T-cell (primary cell): Measurements from ENCODE around the gene ARAF. TPM values are rescaled to one million over a fixed set of nuclear protein-coding genes. Genes with fewer than 3 reads are reported as not detected.

Experiments
- ATAC-seq, 4 experiments: fragments of 200-7000 bp in 3 of 4; fragments of 150-1000 bp in 1 of 4; cut with Tn5 transposase; replicated peaks in 1 of 4; 1 replicate in 3 of 4; 2 replicates in 1 of 4; pipeline ENCODE4 v1.10.0; 2021; ENCODE audit warnings: moderate library complexity in 3 of 4, mild to moderate bottlenecking in 2 of 4, moderate number of reproducible peaks in 1 of 4
- CTCF ChIA-PET, 2 donors: fragments of 300-600 bp; sonication (Branson Sonifier 250); formaldehyde crosslinking; loops; one replicate each; lab custom pipeline; 2022; ENCODE audit warnings: antibody characterized with exemption in 2 of 2; lab: Charles Lee
- POLR2A ChIA-PET, 2 donors: fragments of 300-600 bp; sonication (Branson Sonifier 250); formaldehyde crosslinking; loops; one replicate each; lab custom pipeline; 2022; ENCODE audit warnings: antibody characterized with exemption in 2 of 2; lab: Charles Lee
- DNase-seq, 35 experiments: peaks; one replicate each; pipeline versions ENCODE4 v3.0.0 to v3.0.0-alpha.2; 2013 to 2023
- H3K27ac ChIP-seq: one replicate; pipeline ENCODE4 v1.5.1; 2013; ENCODE audit warnings: low read length
- H3K27me3 ChIP-seq, 2 experiments: replicated peaks in 1 of 2; 1 replicate in 1 of 2; 2 replicates in 1 of 2; pipeline versions ENCODE4 v1.6.1 to v1.7.0; 2013; ENCODE audit warnings: low read length in 1 of 2, mixed read lengths in 1 of 2; ENCODE audit not compliant: control insufficient read depth in 2 of 2, insufficient read depth in 2 of 2; ENCODE audit errors: extremely low read depth in 1 of 2
- H3K36me3 ChIP-seq, 2 donors: 1 replicate in 1 of 2; 2 replicates in 1 of 2; pipeline versions ENCODE4 v1.6.1 to v1.7.0; 2013; ENCODE audit warnings: low read length in 1 of 2; ENCODE audit not compliant: control insufficient read depth in 2 of 2, insufficient read depth in 1 of 2; ENCODE audit errors: extremely low read depth in 1 of 2
- H3K4me1 ChIP-seq, 2 experiments: 1 replicate in 1 of 2; 2 replicates in 1 of 2; pipeline versions ENCODE4 v1.6.1 to v1.7.0; 2013; ENCODE audit warnings: low read length in 2 of 2, mixed read lengths in 1 of 2; ENCODE audit not compliant: insufficient read depth in 2 of 2, control insufficient read depth in 1 of 2; ENCODE audit errors: extremely low read depth in 1 of 2
- H3K4me3 ChIP-seq, 2 donors: 1 replicate in 1 of 2; 2 replicates in 1 of 2; pipeline versions ENCODE4 v1.5.1 to v1.7.0; 2013; ENCODE audit warnings: mild to moderate bottlenecking in 2 of 2, low read length in 1 of 2, moderate library complexity in 1 of 2; ENCODE audit not compliant: control insufficient read depth in 1 of 2; ENCODE audit errors: extremely low read depth in 1 of 2
- H3K9me3 ChIP-seq: 2 replicates; pipeline ENCODE4 v1.7.0; 2013
- H3K27ac Mint-ChIP-seq, 2 donors: one replicate each; pipeline ENCODE4 v1.8.0; 2020 to 2021; ENCODE audit warnings: mild to moderate bottlenecking in 2 of 2, mixed read lengths in 2 of 2
- H3K27me3 Mint-ChIP-seq, 2 donors: one replicate each; pipeline ENCODE4 v1.8.0; 2021 to 2022; ENCODE audit warnings: mixed read lengths in 2 of 2
- H3K36me3 Mint-ChIP-seq: one replicate; pipeline ENCODE4 v1.8.0; 2021; ENCODE audit warnings: mixed read lengths
- H3K4me1 Mint-ChIP-seq, 3 donors: one replicate each; pipeline ENCODE4 v1.8.0; 2020 to 2022; ENCODE audit warnings: mixed read lengths in 3 of 3, mild to moderate bottlenecking in 1 of 3
- H3K4me3 Mint-ChIP-seq, 3 donors: one replicate each; pipeline ENCODE4 v1.8.0; 2020 to 2022; ENCODE audit warnings: mild to moderate bottlenecking in 3 of 3, mixed read lengths in 3 of 3, moderate library complexity in 3 of 3
- H3K9me3 Mint-ChIP-seq, 3 donors: one replicate each; pipeline ENCODE4 v1.8.0; 2020 to 2022; ENCODE audit warnings: mixed read lengths in 3 of 3
- WGBS: methylation state at CpG from one replicate; pipeline ENCODE4 v1.1.5; 2013; ENCODE audit warnings: missing lambda C conversion rate; ENCODE audit not compliant: insufficient coverage; 5-methylcytosine and 5-hydroxymethylcytosine counted together
- total RNA-seq, 35 experiments: library from RNA in 6 of 35; stranded (reverse) in 6 of 35; fragments of 120-200 nt in 1 of 35; gene quantifications; one replicate each; pipeline versions ENCODE4 v1.2.1 to v1.2.4 and lab custom pipeline; 2013 to 2026

ARAF gene
- total RNA-seq, 5 donors from 2014 or later (not counting 1 experiment from before 2014, with no cell fraction given): 113 to 138 (median 122) TPM

DNA sequence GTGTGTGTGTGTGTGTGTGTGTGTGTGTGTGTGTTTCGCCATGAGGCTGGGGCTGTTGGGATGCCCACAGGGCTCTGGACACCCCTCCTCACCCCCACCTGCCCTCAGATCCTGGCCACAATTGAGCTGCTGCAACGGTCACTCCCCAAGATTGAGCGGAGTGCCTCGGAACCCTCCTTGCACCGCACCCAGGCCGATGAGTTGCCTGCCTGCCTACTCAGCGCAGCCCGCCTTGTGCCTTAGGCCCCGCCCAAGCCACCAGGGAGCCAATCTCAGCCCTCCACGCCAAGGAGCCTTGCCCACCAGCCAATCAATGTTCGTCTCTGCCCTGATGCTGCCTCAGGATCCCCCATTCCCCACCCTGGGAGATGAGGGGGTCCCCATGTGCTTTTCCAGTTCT is 10.2 kb downstream of the ARAF start:
- H3K4me1 ChIP-seq: peaks cover 0 to 13% of the 10 kb centered on the region in 2 experiments
- peaks cover 0 to 18% of the 10 kb centered on the region in 2 donors for H3K27me3 Mint-ChIP-seq
- DNase-seq: no peak
- H3K27ac Mint-ChIP-seq: no peak overlapping the region
- H3K4me3 Mint-ChIP-seq: no peak overlapping the region
- H3K4me3 ChIP-seq: no peak overlapping the region
- peaks cover 0 to 9% of the 10 kb centered on the region in 2 experiments for H3K27me3 ChIP-seq
- POLR2A ChIA-PET: interaction anchor here in 1 of 2 donors (0.6 kb wide), 1 partner anchor 358 kb away, joined by 4 read pairs; no protein-coding TSS in a partner anchor
- no peak for ATAC-seq
- no peaks in the 10 kb centered on the region for H3K9me3 ChIP-seq
- WGBS: no CpG with 5 or more reads among the region's 11 CpGs
- H3K27ac ChIP-seq: no peak overlapping the region
- H3K9me3 Mint-ChIP-seq: no peaks in the 10 kb centered on the region
- CTCF ChIA-PET: no interaction called here
- peaks cover 0 to 45% of the 10 kb centered on the region in 2 donors for H3K36me3 ChIP-seq
- peaks cover 8 to 21% (median 17%) of the 10 kb centered on the region in 3 donors for H3K4me1 Mint-ChIP-seq
- peaks cover 41% of the 10 kb centered on the region for H3K36me3 Mint-ChIP-seq

DNA sequence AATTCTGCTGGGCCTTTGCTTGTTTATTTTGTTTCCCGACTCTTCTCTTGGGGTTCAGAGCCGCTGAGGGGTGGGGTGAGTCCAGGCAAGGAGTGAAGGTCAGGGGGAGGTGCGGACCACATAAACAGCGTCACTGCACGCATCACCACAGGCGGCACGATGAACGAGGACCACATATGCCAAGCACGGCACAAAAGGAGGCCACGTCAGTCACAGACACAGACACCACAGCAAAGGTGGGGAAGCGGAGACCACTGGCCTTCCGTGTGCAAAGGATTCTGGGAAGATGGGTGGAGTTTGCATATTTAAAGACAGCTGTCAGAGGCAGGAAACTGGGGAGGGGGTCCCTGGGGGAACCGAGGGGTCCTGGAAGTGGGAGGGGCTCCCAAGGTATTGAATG is 10.9 kb downstream of the ARAF start:
- Histone ChIP-seq H3K4me1 (peaks cover 0 to 13% of the 10 kb centered on the region in 2 experiments), H3K27ac (no peak overlapping the region), H3K9me3 (no peaks in the 10 kb centered on the region), H3K36me3 (peaks cover 0 to 39% of the 10 kb centered on the region in 2 donors), H3K27me3 (peaks cover 0 to 9% of the 10 kb centered on the region in 2 experiments), H3K4me3 (no peak overlapping the region)
- DNase-seq: no peak
- Mint-ChIP-seq H3K9me3 (no peaks in the 10 kb centered on the region), H3K4me3 (peak overlapping the region in 1 of 3 donors; percentile 2), H3K27me3 (peaks cover 0 to 18% of the 10 kb centered on the region in 2 donors), H3K4me1 (peaks cover 8 to 21% (median 18%) of the 10 kb centered on the region in 3 donors), H3K27ac (no peak overlapping the region), H3K36me3 (peaks cover 37% of the 10 kb centered on the region)
- WGBS: 92% methylated on average over 9 of the region's 13 CpGs
- CTCF ChIA-PET: no interaction called here
- no peak for ATAC-seq
- POLR2A ChIA-PET: interaction anchor here in 1 of 2 donors (0.6 kb wide), 1 partner anchor 190 kb away, joined by 6 read pairs; no protein-coding TSS in a partner anchor

DNA sequence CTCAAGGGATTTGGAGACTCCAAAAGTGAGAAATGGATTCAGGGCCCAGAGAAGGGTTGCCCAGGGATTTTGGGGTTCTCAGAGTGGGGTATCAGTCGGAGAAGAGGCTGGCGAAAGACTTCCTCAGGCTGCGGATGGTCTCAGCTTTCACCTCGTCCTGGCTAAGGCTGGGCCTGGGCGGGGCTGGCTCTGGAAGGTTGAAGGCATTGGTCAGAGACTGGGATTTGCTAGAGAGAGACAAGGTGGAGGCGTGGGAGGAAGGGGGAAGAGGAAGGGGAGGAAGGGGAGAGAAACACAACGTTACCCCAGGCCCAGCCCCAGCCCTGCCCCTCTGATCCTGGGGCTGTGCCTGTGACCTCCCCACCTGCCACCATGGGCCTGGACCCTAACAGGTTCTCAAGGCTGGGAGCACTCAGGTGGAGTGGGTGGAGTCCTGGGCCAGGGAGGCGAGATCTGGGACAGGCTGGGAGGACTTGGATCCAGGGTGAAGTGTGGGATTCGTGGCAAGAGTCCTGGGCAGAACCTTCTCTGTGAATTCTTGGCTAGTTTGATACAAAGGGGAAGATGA is 11.9 kb downstream of the ARAF start:
- 100% methylated on average over 5 of the region's 9 CpGs for WGBS
- DNase-seq (no peak), ATAC-seq (no peak)
- H3K27me3 Mint-ChIP-seq: peaks cover 0 to 18% of the 10 kb centered on the region in 2 donors
- H3K4me1 Mint-ChIP-seq: peaks cover 8 to 21% (median 19%) of the 10 kb centered on the region in 3 donors
- peaks cover 30% of the 10 kb centered on the region for H3K36me3 Mint-ChIP-seq
- ChIA-PET POLR2A (interaction anchor here in 1 of 2 donors (0.6 kb wide), 1 partner anchor 191 kb away, joined by 6 read pairs; no protein-coding TSS in a partner anchor), CTCF (no interaction called here)
- Histone ChIP-seq H3K36me3 (peaks cover 0 to 31% of the 10 kb centered on the region in 2 donors), H3K4me1 (peaks cover 0 to 13% of the 10 kb centered on the region in 2 experiments), H3K4me3 (no peak overlapping the region), H3K27ac (no peak overlapping the region), H3K9me3 (no peaks in the 10 kb centered on the region), H3K27me3 (peaks cover 0 to 9% of the 10 kb centered on the region in 2 experiments)
- H3K4me3 Mint-ChIP-seq: peak overlapping the region in 1 of 3 donors; percentile 11
- H3K27ac Mint-ChIP-seq: peak overlapping the region in 1 of 2 donors; percentile 61
- H3K9me3 Mint-ChIP-seq: no peaks in the 10 kb centered on the region

DNA sequence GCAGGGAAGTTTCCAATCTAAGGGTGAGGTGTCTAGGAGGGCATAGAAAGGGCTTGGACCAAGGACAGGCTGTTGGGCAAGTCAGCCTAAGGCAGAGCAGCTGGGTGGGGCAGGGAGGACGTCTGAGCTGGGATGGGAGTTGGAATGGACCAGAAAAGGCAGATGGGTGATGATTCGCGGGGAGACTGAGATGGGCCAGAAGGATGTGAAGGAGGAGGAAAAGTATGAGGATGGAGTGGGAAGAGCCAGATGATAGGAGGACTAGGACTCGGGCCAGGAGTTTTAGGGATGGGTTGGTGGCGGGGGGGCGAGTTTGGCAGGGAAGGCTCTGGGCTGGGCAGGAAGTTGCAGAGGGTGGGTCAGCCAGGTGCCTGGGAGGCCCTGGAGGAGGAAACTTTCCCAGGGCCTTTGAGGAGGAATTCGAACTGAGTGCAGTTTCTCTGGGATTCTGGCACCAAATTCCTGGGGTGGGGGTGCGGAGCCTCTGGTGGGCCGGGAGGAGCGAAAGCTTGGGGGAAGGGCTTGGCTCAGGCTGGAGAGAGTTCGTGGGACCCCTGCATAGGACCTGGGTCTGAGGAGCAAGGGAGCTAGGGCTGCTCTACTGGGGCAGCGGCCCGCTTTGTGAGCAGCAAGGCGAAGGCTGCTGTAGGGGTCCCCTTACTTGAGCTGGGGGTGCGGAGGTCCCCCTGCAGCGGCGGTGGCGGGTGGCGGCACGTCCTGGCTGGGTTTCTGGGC is 12.5 kb downstream of the ARAF start:
- Histone ChIP-seq H3K27ac (no peak overlapping the region), H3K36me3 (peaks cover 0 to 25% of the 10 kb centered on the region in 2 donors), H3K27me3 (peaks cover 0 to 9% of the 10 kb centered on the region in 2 experiments), H3K4me1 (peaks cover 0 to 13% of the 10 kb centered on the region in 2 experiments), H3K9me3 (no peaks in the 10 kb centered on the region), H3K4me3 (no peak overlapping the region)
- ATAC-seq: peak in 1 of 4 experiments; percentile 10
- Mint-ChIP-seq H3K27ac (peak overlapping the region in 1 of 2 donors; percentile 61), H3K36me3 (peaks cover 30% of the 10 kb centered on the region), H3K4me1 (peaks cover 11 to 24% (median 21%) of the 10 kb centered on the region in 3 donors), H3K9me3 (no peaks in the 10 kb centered on the region), H3K4me3 (peak overlapping the region in 1 of 3 donors; percentile 11), H3K27me3 (peaks cover 0 to 18% of the 10 kb centered on the region in 2 donors)
- POLR2A ChIA-PET: no interaction called here
- CTCF ChIA-PET: no interaction called here
- WGBS: 78% methylated on average over 13 of the region's 20 CpGs
- no peak for DNase-seq

DNA sequence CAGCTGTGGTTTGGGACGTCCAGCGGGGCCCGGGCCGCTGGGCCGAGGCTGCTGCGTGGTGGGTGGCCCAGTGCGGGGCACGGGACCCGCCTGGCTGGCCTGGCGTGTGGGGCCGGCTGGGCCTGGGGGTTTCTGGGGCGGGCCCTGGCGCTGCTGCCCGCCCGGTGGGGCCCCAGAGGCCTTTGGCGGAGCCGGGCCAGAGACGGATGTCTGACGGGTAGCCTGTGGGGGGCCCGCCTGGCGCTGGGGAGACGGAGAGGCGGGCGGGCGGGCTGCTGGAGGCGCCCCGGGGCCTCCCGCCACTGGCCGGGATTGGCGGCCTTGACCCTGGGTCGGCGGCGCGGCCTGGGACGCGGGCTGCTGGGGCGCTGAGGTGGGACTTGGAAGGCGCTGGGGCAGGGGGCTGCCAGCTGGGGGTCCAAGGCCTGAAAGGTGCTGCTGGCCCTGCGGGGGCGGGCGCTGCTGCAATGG is 13.1 kb downstream of the ARAF start:
- peaks cover 0 to 21% of the 10 kb centered on the region in 2 donors for H3K36me3 ChIP-seq
- H3K4me1 ChIP-seq: peaks cover 0 to 18% of the 10 kb centered on the region in 2 experiments
- no peak overlapping the region for H3K27ac ChIP-seq
- H3K9me3 ChIP-seq: no peaks in the 10 kb centered on the region
- Mint-ChIP-seq H3K27ac (no peak overlapping the region), H3K9me3 (no peaks in the 10 kb centered on the region), H3K36me3 (peaks cover 27% of the 10 kb centered on the region), H3K27me3 (peaks cover 0 to 18% of the 10 kb centered on the region in 2 donors), H3K4me1 (peaks cover 13 to 26% (median 21%) of the 10 kb centered on the region in 3 donors), H3K4me3 (no peak overlapping the region)
- ChIA-PET POLR2A (interaction anchor here in 1 of 2 donors (0.6 kb wide), 1 partner anchor 314 kb away, joined by 3 read pairs; no protein-coding TSS in a partner anchor), CTCF (no interaction called here)
- peak in 3 of 4 experiments; percentile 14 to 42 (median 24) for ATAC-seq
- H3K27me3 ChIP-seq: peaks cover 0 to 9% of the 10 kb centered on the region in 2 experiments
- 26% methylated on average over 22 of the region's 41 CpGs for WGBS
- H3K4me3 ChIP-seq: no peak overlapping the region
- DNase-seq: no peak
